GM23248 (cell line): Measurements from ENCODE around the gene FLT3. TPM values are rescaled to one million over a fixed set of nuclear protein-coding genes. Genes with fewer than 3 reads are reported as not detected.
"Not testable (repeated sequence)": the region's sequence is repeated elsewhere in the genome, so short reads cannot be mapped to it uniquely, and the experiment has no call there.

ENCODE experiments used
- DNase-seq: peaks from one replicate; pipeline ENCODE4 v3.0.0-alpha.2; 2015
- H2AFZ ChIP-seq: fragments of 200-600 bp; sonication (generic); 2 replicates; pipeline ENCODE4 v1.6.1; 2016; ENCODE audit warnings: antibody characterized with exemption
- H3F3A ChIP-seq: fragments of 200-600 bp; sonication (generic); 2 replicates; pipeline ENCODE4 v1.6.1; 2016; ENCODE audit warnings: mild to moderate bottlenecking, antibody characterized with exemption, mixed run types; ENCODE audit not compliant: insufficient read depth
- H3K27ac ChIP-seq: fragments of 200-600 bp; sonication (generic); 2 replicates; pipeline ENCODE4 v1.5.1; 2016; ENCODE audit warnings: mild to moderate bottlenecking
- H3K27me3 ChIP-seq: fragments of 200-600 bp; sonication (generic); replicated peaks from 2 replicates; pipeline ENCODE4 v1.6.1; 2016; ENCODE audit warnings: mild to moderate bottlenecking; ENCODE audit not compliant: insufficient read depth
- H3K36me3 ChIP-seq: fragments of 200-600 bp; sonication (generic); 2 replicates; pipeline ENCODE4 v1.6.1; 2016; ENCODE audit warnings: low read depth, mild to moderate bottlenecking
- H3K4me1 ChIP-seq: fragments of 200-600 bp; sonication (generic); 2 replicates; pipeline ENCODE4 v1.6.1; 2016; ENCODE audit warnings: mild to moderate bottlenecking; ENCODE audit not compliant: insufficient read depth
- H3K4me2 ChIP-seq: fragments of 200-600 bp; sonication (generic); one replicate; pipeline ENCODE4 v1.6.1; 2016; ENCODE audit warnings: mild to moderate bottlenecking; ENCODE audit not compliant: unreplicated experiment
- H3K4me3 ChIP-seq: fragments of 200-600 bp; sonication (generic); 2 replicates; pipeline ENCODE4 v1.5.1; 2016; ENCODE audit warnings: mild to moderate bottlenecking
- H3K79me2 ChIP-seq: fragments of 200-600 bp; sonication (generic); 2 replicates; pipeline ENCODE4 v1.6.1; 2016; ENCODE audit warnings: mild to moderate bottlenecking; ENCODE audit not compliant: insufficient read depth
- H3K9ac ChIP-seq: fragments of 200-600 bp; sonication (generic); 2 replicates; pipeline ENCODE4 v1.6.1; 2016; ENCODE audit warnings: mild to moderate bottlenecking
- H3K9me2 ChIP-seq: fragments of 200-600 bp; sonication (generic); 2 replicates; pipeline ENCODE4 v1.6.1; 2016; ENCODE audit warnings: mixed run types, mild to moderate bottlenecking, moderate library complexity; ENCODE audit not compliant: insufficient read depth
- H3K9me3 ChIP-seq: fragments of 200-600 bp; sonication (generic); one replicate; pipeline ENCODE4 v1.6.1; 2017; ENCODE audit warnings: low read depth
- H4K20me1 ChIP-seq: fragments of 200-600 bp; sonication (generic); 2 replicates; pipeline ENCODE4 v1.6.0; 2016; ENCODE audit not compliant: insufficient read depth
- EZH2 ChIP-seq: fragments of 200-600 bp; sonication (generic); IDR thresholded peaks from 2 replicates; pipeline ENCODE4 v1.6.1; 2018; ENCODE audit warnings: antibody characterized with exemption, mild to moderate bottlenecking; ENCODE audit not compliant: insufficient read depth, poor library complexity, severe bottlenecking
- EZH2phosphoT487 ChIP-seq: fragments of 200-600 bp; sonication (generic); IDR thresholded peaks from 2 replicates; pipeline ENCODE4 v1.6.1; 2018; ENCODE audit warnings: antibody characterized with exemption, moderate library complexity, mild to moderate bottlenecking, low read depth; ENCODE audit not compliant: insufficient read depth
- WGBS, 2 experiments: methylation state at CpG; one replicate each; pipeline ENCODE4 v1.1.6; 2015 to 2017; ENCODE audit warnings: low lambda C conversion rate in 2 of 2, low coverage in 1 of 2; ENCODE audit errors: missing lambda C conversion rate in 2 of 2; 5-methylcytosine and 5-hydroxymethylcytosine counted together
- in situ Hi-C: fragments of 300-500 bp; cut with MboI; formaldehyde crosslinking; loops from 2 replicates; pipeline ENCODE4 v1.15.0; 2020
- polyA plus RNA-seq: library from polyadenylated mRNA; unstranded; fragments of >200 nt; fragmentation: Nextera tagmentation; extraction: Ambion mirVana; gene quantifications from 2 replicates; pipeline ENCODE4 v1.2.1, GENCODE V29; 2016
- total RNA-seq: library from RNA; depleted of rRNA; stranded (reverse); fragments of >200 nt; shearing (Covaris generic); gene quantifications from 2 replicates; pipeline ENCODE4 v1.2.3, GENCODE V29; 2014

Gene FLT3
- total and polyA plus RNA-seq, 2 experiments from 2014 or later = not detected

DNA sequence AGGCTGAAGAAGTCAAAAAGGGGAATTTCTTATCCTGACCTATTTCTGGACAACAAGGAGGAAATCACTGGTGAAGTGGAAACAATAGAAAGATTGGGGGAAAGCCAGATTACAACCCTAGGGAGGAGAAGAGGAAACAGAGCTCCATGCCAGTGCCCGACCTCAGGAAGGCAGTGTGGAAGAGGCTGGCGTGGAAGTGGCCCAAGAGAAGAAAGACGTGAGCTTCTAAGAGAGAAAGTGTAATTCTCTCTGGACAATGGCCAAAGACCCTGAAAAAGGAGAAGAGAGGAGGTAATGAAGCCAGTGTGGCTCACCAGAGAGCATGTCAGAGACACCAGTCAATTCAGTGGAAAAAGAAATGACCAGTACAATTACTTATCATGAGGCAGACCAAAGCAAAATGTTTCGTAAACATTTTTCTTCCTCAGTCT is 59.3 kb downstream of the FLT3 start:
- H3K27ac ChIP-seq = no peak overlapping the region
- no peaks in the 10 kb centered on the region for H3K9me2 ChIP-seq
- peaks cover 7% of the 10 kb centered on the region; the same call in 1 of the 2 replicates for H3K4me1 ChIP-seq
- no peaks in the 10 kb centered on the region for H3F3A ChIP-seq
- no peaks in the 10 kb centered on the region for H3K79me2 ChIP-seq
- H3K9me3 ChIP-seq = no peaks in the 10 kb centered on the region
- no peak overlapping the region for H3K9ac ChIP-seq
- H2AFZ ChIP-seq = no peak overlapping the region
- in situ Hi-C loops = no loop called here
- H3K4me2 ChIP-seq = no peak overlapping the region
- no peak overlapping the region for H3K4me3 ChIP-seq
- H3K36me3 ChIP-seq = no peaks in the 10 kb centered on the region
- no peaks in the 10 kb centered on the region for H4K20me1 ChIP-seq
- WGBS, 2 experiments = 45 to 48% methylated on average over 4 of the region's 4 CpGs
- no peak for DNase-seq
- no peak for TF ChIP-seq EZH2
- peaks cover 26% of the 10 kb centered on the region for H3K27me3 ChIP-seq

- no peak for TF ChIP-seq EZH2phosphoT487
- no peak for TF ChIP-seq EZH2
These were observed 63.0 kb downstream of the FLT3 start for GRCh38 chr13:28037399-28037798.

DNA sequence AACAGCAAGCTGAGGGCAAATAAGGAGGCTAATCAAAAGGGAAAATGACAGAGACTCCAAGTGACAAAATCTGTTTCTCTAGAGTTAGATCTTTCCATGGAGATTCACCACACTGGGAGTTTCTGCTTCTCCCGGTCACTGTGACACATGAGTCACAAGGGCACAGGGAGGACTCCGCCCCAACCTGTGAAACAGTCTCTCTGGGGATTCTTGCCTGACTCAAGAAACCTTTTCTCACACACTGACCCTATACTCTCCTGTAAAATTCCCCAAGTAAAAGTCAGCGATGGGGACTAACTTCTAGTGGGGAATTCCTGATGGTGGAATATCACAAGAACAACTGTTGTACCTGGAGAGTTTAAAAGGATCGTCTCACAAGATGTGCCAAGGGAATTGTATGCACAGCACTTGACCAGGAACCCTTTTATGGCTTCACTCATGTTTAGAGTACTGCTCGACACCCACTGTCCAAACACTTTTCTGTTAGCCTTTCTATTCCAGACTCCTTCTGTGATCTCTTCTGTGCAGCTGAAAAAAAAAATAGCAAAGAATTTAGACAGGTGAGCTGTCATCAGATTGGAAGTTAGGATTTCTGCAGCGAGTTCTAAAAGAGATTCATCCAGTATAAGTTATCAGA is 65.1 kb downstream of the FLT3 start:
- 33 to 34% methylated on average over 6 of the region's 6 CpGs for WGBS, 2 experiments
- no peaks in the 10 kb centered on the region for H3K4me1 ChIP-seq
- H2AFZ ChIP-seq = no peak overlapping the region
- no peaks in the 10 kb centered on the region for H3K36me3 ChIP-seq
- H3K4me3 ChIP-seq = no peak overlapping the region
- DNase-seq = peak; percentile 36
- H3K27me3 ChIP-seq = peaks cover 7% of the 10 kb centered on the region
- TF ChIP-seq EZH2phosphoT487 = no peak
- no peak for TF ChIP-seq EZH2
- H3K9me2 ChIP-seq = no peaks in the 10 kb centered on the region
- no peaks in the 10 kb centered on the region for H3K9me3 ChIP-seq
- in situ Hi-C loops = no loop called here
- H3K4me2 ChIP-seq = no peak overlapping the region
- no peaks in the 10 kb centered on the region for H3K79me2 ChIP-seq
- no peak overlapping the region for H3K27ac ChIP-seq
- H4K20me1 ChIP-seq = no peaks in the 10 kb centered on the region
- H3F3A ChIP-seq = no peaks in the 10 kb centered on the region
- H3K9ac ChIP-seq = no peak overlapping the region

More at GRCh38 chr13:28037399-28037798, 63.0 kb downstream of the FLT3 start:
- Histone ChIP-seq H3K79me2 (no peaks in the 10 kb centered on the region), H3K9ac (no peak overlapping the region), H3K9me2 (no peaks in the 10 kb centered on the region), H3K4me1 (no peaks in the 10 kb centered on the region), H3K4me3 (no peak overlapping the region), H3F3A (no peaks in the 10 kb centered on the region), H3K27me3 (peaks cover 17% of the 10 kb centered on the region), H3K4me2 (no peak overlapping the region), H3K27ac (no peak overlapping the region), H2AFZ (0 out of 2 replicates have a peak overlapping the region, but pooled peaks have one; percentile 28), H3K9me3 (no peaks in the 10 kb centered on the region), H3K36me3 (no peaks in the 10 kb centered on the region), H4K20me1 (no peaks in the 10 kb centered on the region)
- peak; percentile 61 for DNase-seq
- in situ Hi-C loops = no loop called here
- WGBS, 2 experiments = 35 to 43% methylated on average over 2 of the region's 2 CpGs

GRCh38 chr13:28033894-28034655 is 66.3 kb downstream of the FLT3 start:
- no peak for DNase-seq
- Histone ChIP-seq H3K9ac (no peak overlapping the region), H3K9me2 (no peaks in the 10 kb centered on the region), H3K36me3 (no peaks in the 10 kb centered on the region), H3K27ac (no peak overlapping the region), H3K27me3 (no peaks in the 10 kb centered on the region; the same call in 1 of the 2 replicates), H3K4me1 (no peaks in the 10 kb centered on the region), H3K4me2 (no peak overlapping the region), H3K4me3 (no peak overlapping the region), H3F3A (no peaks in the 10 kb centered on the region), H4K20me1 (no peaks in the 10 kb centered on the region), H2AFZ (no peak overlapping the region), H3K79me2 (no peaks in the 10 kb centered on the region), H3K9me3 (no peaks in the 10 kb centered on the region)
- WGBS, 2 experiments = 56 to 58% methylated on average over 8 of the region's 8 CpGs
- in situ Hi-C loops = no loop called here
- TF ChIP-seq EZH2phosphoT487 (no peak), EZH2 (no peak)

- H3K27me3 ChIP-seq, in situ Hi-C loops: not testable (repeated sequence)
- 89 to 93% methylated on average over 1 of the region's 1 CpG for WGBS, 2 experiments
These were observed 67.9 kb downstream of the FLT3 start for GRCh38 chr13:28032438-28032837.

More at GRCh38 chr13:28032438-28032837, 67.9 kb downstream of the FLT3 start:
- not testable (repeated sequence) for H3K9me3 ChIP-seq, DNase-seq, H3K4me1 ChIP-seq, H3K4me3 ChIP-seq, H2AFZ ChIP-seq, H3K36me3 ChIP-seq, H3F3A ChIP-seq, H3K27ac ChIP-seq, H3K9ac ChIP-seq, H3K4me2 ChIP-seq, H3K79me2 ChIP-seq, H3K9me2 ChIP-seq, H4K20me1 ChIP-seq
